NK-92 treated with Interleukin-12 subunit alpha and Interleukin-12 subunit beta, amount 100 ng/mL, for 24 hours (cell line): ENCODE data around the gene TMEM255B.

ENCODE experiments used
- DNase-seq: peaks from one replicate; lab custom pipeline; 2025; lab: John Stamatoyannopoulos, UW

Gene TMEM255B

DNA sequence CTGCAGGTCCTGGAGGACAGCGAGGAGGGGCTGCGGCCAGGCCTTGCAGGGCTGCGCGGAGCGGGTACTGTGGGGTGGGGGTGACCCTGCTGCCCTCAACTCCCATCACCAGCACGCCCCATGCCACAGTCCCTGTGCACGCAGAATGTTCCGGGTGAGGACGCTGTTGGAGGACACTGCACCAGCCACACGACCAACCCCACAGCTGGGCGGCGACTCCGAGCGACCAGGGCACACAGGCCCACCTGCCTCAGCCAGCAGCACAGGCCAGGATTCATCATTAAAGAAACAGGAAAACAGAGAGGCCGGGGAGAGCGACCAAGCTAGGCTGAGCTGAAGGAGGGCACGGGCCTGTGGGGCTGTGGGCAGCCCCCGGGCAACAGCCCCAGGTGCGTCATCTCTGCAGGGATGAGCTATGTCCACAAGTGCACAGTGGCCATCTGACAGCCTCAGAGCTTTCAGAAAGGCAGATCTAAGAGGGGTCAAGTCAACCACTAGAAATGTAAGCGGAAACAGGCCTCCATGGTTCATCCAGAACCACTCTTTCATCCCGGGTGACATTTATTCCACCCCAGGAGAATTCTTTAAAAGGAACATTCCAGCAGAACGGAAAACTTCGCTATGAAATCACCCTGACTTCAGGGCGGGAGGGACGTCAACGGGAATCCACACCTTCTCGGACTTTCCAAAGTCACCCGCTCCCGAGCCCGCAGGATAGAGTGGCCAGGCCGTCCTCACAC lies 103.3 kb downstream of the TMEM255B start:
- no peak for DNase-seq

DNA sequence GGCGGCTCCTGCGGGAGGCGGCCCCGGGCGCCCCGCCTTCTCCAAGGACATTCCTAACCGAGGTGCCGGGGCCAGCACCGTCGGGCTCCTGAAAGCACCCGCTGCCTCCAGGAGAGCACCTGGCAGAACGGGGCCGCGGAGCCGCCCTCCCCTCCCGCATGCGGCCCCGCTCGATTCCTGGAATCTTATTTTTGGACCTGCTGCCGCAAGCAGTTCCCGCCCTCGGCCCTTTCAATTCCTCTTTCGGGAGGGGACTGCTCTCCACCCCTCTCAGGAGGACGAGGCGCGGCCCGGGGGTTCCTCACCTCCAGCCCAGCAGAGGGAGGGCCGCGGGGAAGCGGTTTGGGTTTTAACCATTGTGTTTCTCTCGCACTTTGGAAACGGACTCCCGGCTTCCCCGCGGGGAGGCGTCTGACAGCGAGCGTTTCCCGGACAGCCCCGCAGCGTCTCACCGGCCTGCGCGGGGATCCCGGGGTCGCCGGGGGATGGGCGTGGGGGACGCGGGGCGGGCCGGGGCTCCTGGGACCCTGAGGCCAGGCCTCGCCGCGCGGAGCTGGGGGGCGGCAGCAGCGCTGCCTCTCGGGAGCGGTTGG lies 104.0 kb downstream of the TMEM255B start:
- DNase-seq: no peak

DNA sequence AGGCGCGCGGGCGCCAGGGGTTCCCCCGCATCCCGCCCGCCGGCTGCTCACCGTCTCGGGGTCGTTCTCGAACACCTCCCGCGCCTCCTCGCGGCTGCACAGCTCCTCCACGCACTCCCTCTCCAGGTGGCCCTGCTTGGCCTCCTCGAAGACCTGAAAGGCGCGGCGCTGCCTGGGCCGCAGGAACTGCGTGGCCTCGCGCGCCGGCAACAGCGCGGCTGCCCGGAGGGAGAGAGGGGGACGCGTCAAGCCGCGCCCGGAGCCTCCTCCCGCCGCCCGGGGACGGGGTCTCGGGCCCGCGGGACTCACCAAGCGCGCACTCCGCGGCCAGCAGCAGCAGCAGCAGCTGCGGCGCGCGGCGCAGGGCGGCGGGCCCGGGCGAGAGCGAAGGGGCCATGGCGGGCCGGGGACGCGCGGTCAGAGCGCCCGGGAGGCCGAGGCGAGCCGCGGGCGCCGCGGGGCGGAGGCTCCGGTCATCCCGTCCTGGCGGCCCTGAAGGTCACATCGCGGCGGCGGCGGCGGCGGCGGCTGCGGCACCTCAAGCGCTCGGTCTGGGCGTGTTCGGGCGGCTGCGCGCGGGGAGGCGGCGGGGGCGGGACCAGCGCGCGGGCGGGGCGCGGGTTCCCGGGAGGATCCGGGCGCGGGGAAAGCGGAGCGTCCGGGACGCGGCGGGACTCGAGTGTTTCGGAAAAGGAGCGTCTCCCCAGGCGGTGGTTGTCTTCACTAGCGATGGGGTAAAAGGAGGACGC lies 104.7 kb downstream of the TMEM255B start, which contains the start of gene GAS6:
TSS of gene GAS6 (minus strand) at position 553 of the 749 bp plus-strand sequence. CDS start at position 397, 156 bp downstream.
- no peak for DNase-seq

DNA sequence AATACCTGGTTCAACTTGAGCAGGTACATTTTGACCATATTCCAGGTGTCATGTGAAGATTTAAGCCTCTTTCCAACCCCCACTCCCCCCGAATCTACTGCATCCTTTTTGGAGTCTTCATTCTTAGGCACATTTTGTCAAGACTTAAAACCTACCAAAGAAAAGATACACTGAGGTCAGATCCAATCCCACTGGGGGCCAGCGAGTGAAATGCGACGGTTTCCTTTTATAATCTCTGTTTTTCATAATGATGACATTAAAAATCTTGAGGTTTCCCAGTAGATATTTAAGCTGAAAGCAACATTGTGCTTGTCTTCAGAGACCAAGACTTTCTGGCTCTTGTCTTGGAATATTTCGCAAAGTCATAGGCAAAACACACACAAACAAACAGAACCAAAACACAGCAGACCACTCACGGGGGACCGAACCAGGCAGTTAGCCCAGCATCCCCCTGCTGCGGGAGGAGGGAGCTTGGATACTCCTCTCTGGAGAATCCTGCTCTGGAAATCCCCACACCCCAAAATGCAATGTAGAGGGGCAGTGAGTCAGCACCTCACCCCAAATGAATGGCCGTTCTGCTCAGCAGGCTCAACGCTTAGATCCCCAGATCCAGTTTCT lies 105.4 kb downstream of the TMEM255B start:
- DNase-seq: no peak

DNA sequence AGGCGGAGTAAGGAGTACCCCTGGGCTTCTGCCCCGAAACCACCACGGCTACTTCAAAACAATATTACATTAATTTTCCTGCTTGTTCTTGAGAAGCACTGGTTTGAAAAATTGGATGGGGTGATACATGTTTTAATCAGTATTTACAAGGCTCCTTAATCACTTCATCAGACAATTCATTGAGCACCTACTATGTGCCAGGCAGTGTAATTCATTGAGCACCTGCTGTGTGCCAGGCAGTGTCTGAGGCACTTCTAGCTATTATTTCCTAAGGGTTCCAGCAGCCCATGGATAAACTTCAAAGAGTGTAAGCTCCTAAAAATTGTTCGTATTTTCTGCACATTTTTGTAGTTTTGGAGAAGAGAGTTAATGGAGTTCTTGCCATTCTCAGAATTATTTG lies 106.4 kb downstream of the TMEM255B start:
- DNase-seq: no peak
